A549 (cell line): Measurements from ENCODE around the gene PKDREJ. TPM values are rescaled to one million over a fixed set of nuclear protein-coding genes. Genes with fewer than 3 reads are reported as not detected.

Experiments used
- ATAC-seq, 2 experiments: fragments of 200-7000 bp in 1 of 2; fragments of >200 bp in 1 of 2; cut with Nextera tagmentation in 1 of 2; cut with Tn5 transposase in 1 of 2; 3 replicates each; pipeline versions ENCODE4 v1.8.0 to v1.9.1; 2018 to 2020; ENCODE audit warnings: mild to moderate bottlenecking in 1 of 2, moderate library complexity in 1 of 2
- CTCF ChIA-PET: fragments of 300-600 bp; sonication (Branson Sonifier 250); formaldehyde crosslinking; extraction: SDS; loops from one replicate; lab custom pipeline; 2021; ENCODE audit warnings: antibody characterized with exemption, inconsistent platforms; lab: Yijun Ruan, JAX
- POLR2A ChIA-PET: fragments of 350-600 bp; formaldehyde crosslinking; extraction: SDS; loops from one replicate; lab custom pipeline; 2021; ENCODE audit warnings: antibody characterized with exemption, inconsistent platforms; lab: Yijun Ruan, JAX
- DNase-seq, 2 experiments: peaks; one replicate each; pipeline versions ENCODE4 v3.0.0 to v3.0.0-alpha.2; 2011 to 2016; ENCODE audit warnings: low read depth in 1 of 2, low spot score in 1 of 2
- FAIRE-seq: peaks from 2 replicates; lab custom pipeline; 2011; peaks lifted over from hg19 to GRCh38; lab: Jason Lieb, UNC
- H3K27ac ChIP-seq, 2 experiments: fragments of >200 bp; sonication (Bioruptor Twin); formaldehyde crosslinking; 3 replicates each; pipeline ENCODE4 v1.5.1; 2016 to 2017
- H3K4me1 ChIP-seq: fragments of >200 bp; sonication (Bioruptor Twin); formaldehyde crosslinking; 3 replicates; pipeline ENCODE4 v1.6.1; 2016
- H3K4me2 ChIP-seq: fragments of >200 bp; sonication (Bioruptor Twin); formaldehyde crosslinking; 3 replicates; pipeline ENCODE4 v1.6.1; 2016
- H3K4me3 ChIP-seq: fragments of >200 bp; sonication (Bioruptor Twin); formaldehyde crosslinking; 3 replicates; pipeline ENCODE4 v1.5.1; 2016
- H3K9me3 ChIP-seq: fragments of >200 bp; sonication (Bioruptor Twin); formaldehyde crosslinking; 3 replicates; pipeline ENCODE4 v1.6.1; 2016
- CBX2 ChIP-seq: fragments of 200-600 bp; sonication (generic); IDR thresholded peaks from 2 replicates; pipeline ENCODE4 v1.6.1; 2016; ENCODE audit warnings: low read depth, mild to moderate bottlenecking, borderline replicate concordance
- CEBPB ChIP-seq, 2 experiments: fragments of >200 bp in 1 of 2; sonication (Bioruptor Twin) in 1 of 2; formaldehyde crosslinking in 1 of 2; IDR thresholded peaks; 2 replicates each; pipeline ENCODE4 v1.6.1; 2012 to 2016
- CHD4 ChIP-seq: fragments of 200-600 bp; sonication (generic); IDR thresholded peaks from 2 replicates; pipeline ENCODE4 v1.6.1; 2016; ENCODE audit warnings: antibody characterized with exemption, mild to moderate bottlenecking, borderline replicate concordance
- CTCF ChIP-seq: fragments of >200 bp; sonication (Bioruptor Twin); formaldehyde crosslinking; IDR thresholded peaks from 3 replicates; pipeline ENCODE4 v1.5.1; 2016
- EHF ChIP-seq: fragments of 250-450 bp; sonication (Bioruptor Pico); IDR thresholded peaks from 2 replicates; pipeline ENCODE4 v1.5.0; 2020; ENCODE audit warnings: mild to moderate bottlenecking
- EHMT2 ChIP-seq: fragments of 200-600 bp; sonication (generic); IDR thresholded peaks from 2 replicates; pipeline ENCODE4 v1.6.1; 2016; ENCODE audit warnings: antibody characterized with exemption, low read depth, mild to moderate bottlenecking, moderate library complexity
- ELK1 ChIP-seq: fragments of 150-350 bp; IDR thresholded peaks from 2 replicates; pipeline ENCODE4 v1.6.1; 2014; ENCODE audit warnings: low read depth, mild to moderate bottlenecking, low read length
- EP300 ChIP-seq, 2 experiments: fragments of >200 bp; sonication (Bioruptor Twin); formaldehyde crosslinking; IDR thresholded peaks; 2 replicates in 1 of 2; 3 replicates in 1 of 2; pipeline ENCODE4 v1.6.1; 2016 to 2017
- FOXS1 ChIP-seq: fragments of 250-450 bp; sonication (Bioruptor Pico); IDR thresholded peaks from 2 replicates; pipeline ENCODE4 v1.5.0; 2020; ENCODE audit warnings: mild to moderate bottlenecking, moderate library complexity
- GATA3 ChIP-seq: IDR thresholded peaks from 2 replicates; pipeline ENCODE4 v1.6.1; 2012; ENCODE audit warnings: borderline replicate concordance
- HES2 ChIP-seq: fragments of >200 bp; sonication (Bioruptor Twin); formaldehyde crosslinking; IDR thresholded peaks from 2 replicates; pipeline ENCODE4 v1.6.1; 2016
- HMGXB4 ChIP-seq: fragments of 250-450 bp; sonication (Bioruptor Pico); IDR thresholded peaks from 2 replicates; pipeline ENCODE4 v1.5.0; 2021; ENCODE audit warnings: mild to moderate bottlenecking, moderate library complexity, borderline replicate concordance
- HOXA7 ChIP-seq: fragments of 250-450 bp; sonication (Bioruptor Pico); IDR thresholded peaks from 2 replicates; pipeline ENCODE4 v1.5.0; 2020; ENCODE audit warnings: mild to moderate bottlenecking, moderate library complexity
- MAZ ChIP-seq: fragments of 150-350 bp; IDR thresholded peaks from 2 replicates; pipeline ENCODE4 v1.6.1; 2014; ENCODE audit warnings: antibody characterized with exemption, low read depth, low read length, borderline replicate concordance
- NFE2L2 ChIP-seq: fragments of 150-350 bp; conservative IDR thresholded peaks from 2 replicates; pipeline ENCODE4 v1.6.1; 2014; ENCODE audit warnings: low read length
- NR3C1 ChIP-seq: fragments of >200 bp; sonication (Bioruptor Twin); formaldehyde crosslinking; IDR thresholded peaks from 3 replicates; pipeline ENCODE4 v1.6.1; 2017
- PHF8 ChIP-seq: fragments of 200-600 bp; sonication (generic); IDR thresholded peaks from 2 replicates; pipeline ENCODE4 v1.6.1; 2016; ENCODE audit warnings: low read depth, mild to moderate bottlenecking, antibody characterized with exemption, moderate library complexity, borderline replicate concordance
- POLR2A ChIP-seq: IDR thresholded peaks from 2 replicates; pipeline ENCODE4 v1.6.1; 2012; ENCODE audit warnings: mild to moderate bottlenecking, low read length
- POLR2AphosphoS2 ChIP-seq: conservative IDR thresholded peaks from 2 replicates; pipeline ENCODE4 v1.6.1; 2012; ENCODE audit warnings: low read length, improper control_type of control experiment, inconsistent platforms
- RAD21 ChIP-seq, 2 experiments: fragments of >200 bp in 1 of 2; sonication (Bioruptor Twin) in 1 of 2; formaldehyde crosslinking in 1 of 2; IDR thresholded peaks in 1 of 2; conservative IDR thresholded peaks in 1 of 2; 2 replicates in 1 of 2; 3 replicates in 1 of 2; pipeline ENCODE4 v1.6.1; 2012 to 2018; ENCODE audit warnings: inconsistent platforms in 1 of 2
- REST ChIP-seq: fragments of 200-600 bp; sonication (generic); IDR thresholded peaks from 2 replicates; pipeline ENCODE4 v1.6.1; 2016; ENCODE audit warnings: antibody characterized with exemption, mild to moderate bottlenecking, moderate library complexity
- RNF2 ChIP-seq: fragments of 200-600 bp; sonication (generic); IDR thresholded peaks from 2 replicates; pipeline ENCODE4 v1.6.1; 2016; ENCODE audit warnings: low read depth, mild to moderate bottlenecking, antibody characterized with exemption, moderate library complexity, borderline replicate concordance
- SMC3 ChIP-seq: fragments of >200 bp; sonication (Bioruptor Twin); formaldehyde crosslinking; IDR thresholded peaks from 3 replicates; pipeline ENCODE4 v1.6.1; 2018; ENCODE audit warnings: inconsistent platforms
- TP53 ChIP-seq: fragments of 250-450 bp; sonication (Bioruptor Pico); IDR thresholded peaks from 2 replicates; pipeline ENCODE4 v1.5.0; 2021; ENCODE audit warnings: mild to moderate bottlenecking, moderate library complexity
- USF2 ChIP-seq: fragments of 450-650 bp; IDR thresholded peaks from 2 replicates; pipeline ENCODE4 v1.6.1; 2014; ENCODE audit warnings: antibody characterized with exemption
- ZC3H11A ChIP-seq: fragments of 450-650 bp; IDR thresholded peaks from 2 replicates; pipeline ENCODE4 v1.6.1; 2014; ENCODE audit warnings: antibody characterized with exemption, mild to moderate bottlenecking
- ZNF302 ChIP-seq: fragments of 250-450 bp; sonication (Bioruptor Pico); IDR thresholded peaks from 2 replicates; pipeline ENCODE4 v1.9.0; 2021; ENCODE audit warnings: inconsistent platforms, mild to moderate bottlenecking, moderate library complexity
- WGBS: methylation state at CpG from one replicate; pipeline ENCODE4 v1.1.6; 2017; ENCODE audit errors: missing lambda C conversion rate; 5-methylcytosine and 5-hydroxymethylcytosine counted together
- polyA plus RNA-seq, 4 experiments: library from polyadenylated mRNA; depleted of rRNA in 3 of 4; stranded (reverse); fragments of >200 nt; fragmentation: RNase III in 1 of 4; extraction: RNeasy Plus Mini Kit Qiagen cat#74134 plus additional on column Dnase treatment in 1 of 4; gene quantifications; 2 replicates in 3 of 4; 3 replicates in 1 of 4; pipeline ENCODE4 v1.2.3, GENCODE V29; 2011 to 2017

Gene PKDREJ
- polyA plus RNA-seq, 2 of the 4 experiments (the other 2 are of a cell fraction) = not detected

- no peaks in the 10 kb centered on the region for H3K4me1 ChIP-seq
- CTCF ChIA-PET = interaction anchor here (1.0 to 1.3 kb wide), 2 partner anchors 10 to 14 kb away, joined by 3 read pairs; no protein-coding TSS in a partner anchor
- POLR2A ChIA-PET = no interaction called here
- WGBS = 96% methylated on average over 7 of the region's 7 CpGs
- no peak overlapping the region for H3K27ac ChIP-seq
- no peaks in the 10 kb centered on the region for H3K9me3 ChIP-seq
- no peak overlapping the region for H3K4me2 ChIP-seq
- DNase-seq (no peak), ATAC-seq (no peak), FAIRE-seq (no peak)
- H3K4me3 ChIP-seq = no peak overlapping the region
- TF ChIP-seq EHF (CRISPR knock-in tag) (no peak), CBX2 (no peak), HOXA7 (no peak), ELK1 (no peak), POLR2A (no peak), CHD4 (no peak), HMGXB4 (CRISPR knock-in tag) (no peak), REST (no peak), NR3C1 (no peak), PHF8 (no peak), POLR2AphosphoS2 (no peak), ZC3H11A (no peak), RAD21 (conservative IDR thresholded peaks at IDR 0.05 in 1 of 2, IDR thresholded peaks at IDR 0.05 in 1 of 2) (no peak), EHMT2 (no peak), NFE2L2 (no peak), GATA3 (no peak), USF2 (no peak)
Measured at GRCh38 chr22:46240907-46241306, 22.2 kb downstream of the PKDREJ start.

GRCh38 chr22:46240506-46240905 is 22.6 kb downstream of the PKDREJ start:
- ATAC-seq = no peak
- POLR2A ChIA-PET = no interaction called here
- H3K4me1 ChIP-seq = no peaks in the 10 kb centered on the region
- no peak for DNase-seq
- no peak for TF ChIP-seq FOXS1 (CRISPR knock-in tag)
- TF ChIP-seq EHF (CRISPR knock-in tag) = no peak
- TF ChIP-seq SMC3 = no peak
- TF ChIP-seq CHD4 = no peak
- no peak for TF ChIP-seq HES2
- no peak for TF ChIP-seq ZNF302 (CRISPR knock-in tag)
- TF ChIP-seq TP53 (CRISPR knock-in tag) = no peak
- TF ChIP-seq MAZ = no peak
- no peak for TF ChIP-seq EP300 (IDR thresholded peaks at IDR 0.05)
- TF ChIP-seq NFE2L2 = no peak
- no peak for TF ChIP-seq CEBPB (IDR thresholded peaks at IDR 0.05)
- TF ChIP-seq CTCF = no peak
- TF ChIP-seq PHF8 = no peak
- no peak for TF ChIP-seq RNF2
- TF ChIP-seq, all 56 proteins: peak for 0
- 92% methylated on average over 6 of the region's 6 CpGs for WGBS
- CTCF ChIA-PET = interaction anchor here (1.3 kb wide), 1 partner anchor 9 kb away, joined by 3 read pairs; no protein-coding TSS in a partner anchor
- no peak for FAIRE-seq
- no peak overlapping the region for H3K4me3 ChIP-seq
- no peak overlapping the region for H3K27ac ChIP-seq
- H3K9me3 ChIP-seq = no peaks in the 10 kb centered on the region
- no peak overlapping the region for H3K4me2 ChIP-seq
